GM12878 (cell line): ENCODE data around the gene LRP4. TPM values are rescaled to one million over a fixed set of nuclear protein-coding genes. Genes with fewer than 3 reads are reported as not detected.

Source experiments
- ATAC-seq: fragments of 200-7000 bp; cut with Tn5 transposase; 3 replicates; pipeline ENCODE4 v1.9.1; 2020; ENCODE audit warnings: mild to moderate bottlenecking, moderate library complexity
- BruUV-seq: library from RNA; stranded (reverse); fragments of 400-500 nt; replicated peaks from 2 replicates; lab custom pipeline; 2021; lab: Mats Ljungman, UMichigan
- CTCF ChIA-PET: fragments of 300-600 bp; sonication (Branson Sonifier 250); formaldehyde crosslinking; extraction: SDS; loops from one replicate; lab custom pipeline; 2021; ENCODE audit warnings: inconsistent platforms; lab: Yijun Ruan, JAX
- POLR2A ChIA-PET: fragments of 350-600 bp; formaldehyde crosslinking; extraction: SDS; loops from one replicate; lab custom pipeline; 2021; ENCODE audit warnings: inconsistent platforms; lab: Charles Lee
- RAD21 ChIA-PET: fragments of 300-600 bp; sonication (Branson Sonifier 250); formaldehyde crosslinking; loops from one replicate; lab custom pipeline; 2023; ENCODE audit warnings: antibody characterized with exemption; ENCODE audit not compliant: unreplicated experiment; lab: Charles Lee
- SMC1A ChIA-PET: fragments of 300-600 bp; sonication (Branson Sonifier 250); formaldehyde crosslinking; loops from one replicate; lab custom pipeline; 2023; ENCODE audit not compliant: unreplicated experiment, uncharacterized antibody; lab: Charles Lee
- DNase-seq: peaks from one replicate; pipeline ENCODE4 v3.0.0-alpha.2; 2011; ENCODE audit warnings: low read depth, low spot score
- FAIRE-seq: peaks from 3 replicates; lab custom pipeline; 2011; peaks lifted over from hg19 to GRCh38; lab: Jason Lieb, UNC
- H2AFZ ChIP-seq: 2 replicates; pipeline ENCODE4 v1.6.0; 2011; ENCODE audit warnings: low read depth, low read length, control low read depth; ENCODE audit not compliant: control insufficient read depth
- H3K27ac ChIP-seq: 2 replicates; pipeline ENCODE4 v1.5.1; 2011; ENCODE audit warnings: control low read depth; ENCODE audit not compliant: control insufficient read depth, insufficient read depth
- H3K27me3 ChIP-seq, 2 experiments: replicated peaks in 1 of 2; 2 replicates each; pipeline versions ENCODE4 v1.6.0 to v1.6.1; 2011; ENCODE audit warnings: low read length in 1 of 2; ENCODE audit not compliant: control insufficient read depth in 2 of 2, insufficient read depth in 2 of 2
- H3K36me3 ChIP-seq, 2 experiments: 2 replicates each; pipeline ENCODE4 v1.5.1; 2011; ENCODE audit warnings: low read length in 1 of 2; ENCODE audit not compliant: control insufficient read depth in 2 of 2, insufficient read depth in 2 of 2
- H3K4me1 ChIP-seq: 2 replicates; pipeline ENCODE4 v1.6.1; 2011; ENCODE audit warnings: mild to moderate bottlenecking, low read length, moderate library complexity, mixed read lengths; ENCODE audit not compliant: control insufficient read depth, insufficient read depth
- H3K4me2 ChIP-seq: 2 replicates; pipeline ENCODE4 v1.6.0; 2011; ENCODE audit warnings: control low read depth; ENCODE audit not compliant: control insufficient read depth, insufficient read depth
- H3K4me3 ChIP-seq: fragments of 200-600 bp; sonication (generic); 2 replicates; pipeline ENCODE4 v1.5.1; 2016
- H3K79me2 ChIP-seq: 2 replicates; pipeline ENCODE4 v1.6.0; 2011; ENCODE audit warnings: low read length; ENCODE audit not compliant: control insufficient read depth, insufficient read depth
- H3K9ac ChIP-seq: 2 replicates; pipeline ENCODE4 v1.8.0; 2011; ENCODE audit warnings: low read length, control low read depth, mixed read lengths; ENCODE audit not compliant: control insufficient read depth, insufficient read depth
- H3K9me3 ChIP-seq: replicated peaks from 3 replicates; pipeline ENCODE4 v1.5.1; 2011; ENCODE audit warnings: mild to moderate bottlenecking, low read length; ENCODE audit not compliant: control insufficient read depth, insufficient read depth
- H4K20me1 ChIP-seq: 2 replicates; pipeline ENCODE4 v1.6.0; 2011; ENCODE audit not compliant: control insufficient read depth, insufficient read depth
- BCL11A ChIP-seq: IDR thresholded peaks from 2 replicates; pipeline ENCODE4 v1.6.1; 2011; ENCODE audit warnings: low read depth, low read length
- CREB1 ChIP-seq: IDR thresholded peaks from 2 replicates; pipeline ENCODE4 v1.6.1; 2012; ENCODE audit warnings: low read depth, mild to moderate bottlenecking, inconsistent platforms
- EZH2 ChIP-seq: IDR thresholded peaks from 2 replicates; pipeline ENCODE4 v1.6.1; 2012; ENCODE audit warnings: low read depth, mild to moderate bottlenecking, control low read depth, inconsistent platforms, low read length, borderline replicate concordance; ENCODE audit not compliant: control insufficient read depth
- MEF2B ChIP-seq: fragments of 450-650 bp; IDR thresholded peaks from 2 replicates; pipeline ENCODE4 v1.6.1; 2018; ENCODE audit warnings: mild to moderate bottlenecking, moderate library complexity; ENCODE audit not compliant: partially characterized antibody, poor library complexity, severe bottlenecking
- NFIC ChIP-seq: IDR thresholded peaks from 2 replicates; pipeline ENCODE4 v1.6.1; 2012; ENCODE audit warnings: low read depth, mild to moderate bottlenecking, inconsistent platforms, low read length, moderate library complexity
- NR2C2 ChIP-seq: IDR thresholded peaks from 2 replicates; pipeline ENCODE4 v1.6.1; 2011; ENCODE audit warnings: borderline replicate concordance, low read depth; ENCODE audit not compliant: control insufficient read depth, insufficient read length
- PAX5 ChIP-seq: IDR thresholded peaks from 2 replicates; pipeline ENCODE4 v1.6.1; 2011; ENCODE audit warnings: low read depth, low read length, borderline replicate concordance
- TCF7 ChIP-seq: IDR thresholded peaks from 2 replicates; pipeline ENCODE4 v1.6.1; 2014; ENCODE audit warnings: antibody characterized with exemption, borderline replicate concordance
- ZNF384 ChIP-seq: IDR thresholded peaks from 2 replicates; pipeline ENCODE4 v1.6.1; 2012; ENCODE audit warnings: low read depth, mild to moderate bottlenecking, low read length, improper control_type of control experiment, borderline replicate concordance
- WGBS: methylation state at CpG from one replicate; pipeline ENCODE4 v1.1.6; 2016; ENCODE audit warnings: low lambda C conversion rate; ENCODE audit not compliant: insufficient replicate concordance, insufficient coverage; ENCODE audit errors: missing lambda C conversion rate; 5-methylcytosine and 5-hydroxymethylcytosine counted together
- in situ Hi-C: fragments of 300-500 bp; cut with MboI; formaldehyde crosslinking; loops from 9 replicates; pipeline ENCODE4 v1.14.3; 2018; ENCODE audit warnings: mixed read lengths
- intact Hi-C: fragments of 100-400 bp; cut with micrococcal nuclease; formaldehyde crosslinking; loops from one replicate; pipeline ENCODE4 v1.14.2; 2022; ENCODE audit not compliant: unreplicated experiment
- polyA plus RNA-seq, 11 experiments: library from polyadenylated mRNA; depleted of rRNA in 4 of 11; unstranded in 6 of 11; stranded (reverse) in 5 of 11; fragments of >200 nt; fragmentation: Nextera tagmentation in 4 of 11; fragmentation: Illumina TruSeq in 1 of 11; extraction: Ambion mirVana in 4 of 11; extraction: Trizol in 1 of 11; gene quantifications; 1 replicate in 1 of 11; 2 replicates in 10 of 11; pipeline versions ENCODE4 v1.2.1 to v1.2.3, GENCODE V29; 2011 to 2016; ENCODE audit warnings: inconsistent platforms in 2 of 11, missing spikeins in 2 of 11, low read depth in 1 of 11
- total RNA-seq, 4 experiments: library from RNA; depleted of rRNA in 3 of 4; stranded (reverse); fragments of >200 nt in 3 of 4; fragmentation: Illumina TruSeq in 1 of 4; extraction: Trizol in 1 of 4; gene quantifications; 2 replicates each; pipeline versions ENCODE4 v1.2.1 to v1.2.3, GENCODE V29; 2013 to 2021
- TF ChIP-seq, protein P1 (sequence below): fragments of 450-650 bp; IDR thresholded peaks from 2 replicates; pipeline ENCODE4 v1.6.1; 2016; ENCODE audit warnings: mild to moderate bottlenecking, moderate library complexity, borderline replicate concordance
- TF ChIP-seq, protein P2 (sequence below): IDR thresholded peaks from 2 replicates; pipeline ENCODE4 v1.6.1; 2011; ENCODE audit warnings: low read depth, low read length, improper control_type of control experiment, borderline replicate concordance
- TF ChIP-seq, protein P3 (sequence below), 3 experiments: IDR thresholded peaks in 2 of 3; conservative IDR thresholded peaks in 1 of 3; 2 replicates each; pipeline ENCODE4 v1.5.1; 2011; ENCODE audit warnings: low read depth in 3 of 3, low read length in 3 of 3, mild to moderate bottlenecking in 3 of 3, control low read depth in 2 of 3, moderate library complexity in 2 of 3, inconsistent platforms in 1 of 3, mixed read lengths in 1 of 3; ENCODE audit not compliant: control insufficient read depth in 2 of 3, insufficient read depth in 1 of 3; ENCODE audit errors: extremely low read depth in 1 of 3
- TF ChIP-seq, protein P4 (sequence below): IDR thresholded peaks from 2 replicates; pipeline ENCODE4 v1.6.1; 2012; ENCODE audit warnings: low read depth, low read length, improper control_type of control experiment

The LRP4 gene
- total and polyA plus RNA-seq, 10 of the 15 experiments (the other 5 are each of a cell fraction or from before 2014, with no cell fraction given), result under 0.01 to 0.06 (median 0.03) TPM; not detected in 6

DNA sequence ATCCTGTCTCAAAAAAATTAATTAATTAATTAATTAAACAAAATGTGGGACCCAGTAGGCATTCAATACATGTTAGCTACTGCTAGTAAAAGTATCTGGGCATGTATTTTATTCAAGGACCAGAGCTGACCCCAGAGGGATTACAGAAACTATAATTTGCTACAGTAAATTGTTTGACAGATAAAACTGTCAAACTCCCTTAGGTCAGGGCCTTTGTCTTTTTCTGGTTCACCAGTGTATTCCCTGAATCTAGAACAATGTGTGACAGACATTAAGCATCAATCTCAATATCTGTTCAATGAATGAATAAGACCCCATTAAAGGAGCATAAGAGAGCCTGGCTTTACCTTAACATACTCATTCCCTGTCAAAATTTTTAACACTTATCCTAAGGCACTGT is 78.2 kb downstream of the LRP4 start (continued):
- TF ChIP-seq, protein P1, sequence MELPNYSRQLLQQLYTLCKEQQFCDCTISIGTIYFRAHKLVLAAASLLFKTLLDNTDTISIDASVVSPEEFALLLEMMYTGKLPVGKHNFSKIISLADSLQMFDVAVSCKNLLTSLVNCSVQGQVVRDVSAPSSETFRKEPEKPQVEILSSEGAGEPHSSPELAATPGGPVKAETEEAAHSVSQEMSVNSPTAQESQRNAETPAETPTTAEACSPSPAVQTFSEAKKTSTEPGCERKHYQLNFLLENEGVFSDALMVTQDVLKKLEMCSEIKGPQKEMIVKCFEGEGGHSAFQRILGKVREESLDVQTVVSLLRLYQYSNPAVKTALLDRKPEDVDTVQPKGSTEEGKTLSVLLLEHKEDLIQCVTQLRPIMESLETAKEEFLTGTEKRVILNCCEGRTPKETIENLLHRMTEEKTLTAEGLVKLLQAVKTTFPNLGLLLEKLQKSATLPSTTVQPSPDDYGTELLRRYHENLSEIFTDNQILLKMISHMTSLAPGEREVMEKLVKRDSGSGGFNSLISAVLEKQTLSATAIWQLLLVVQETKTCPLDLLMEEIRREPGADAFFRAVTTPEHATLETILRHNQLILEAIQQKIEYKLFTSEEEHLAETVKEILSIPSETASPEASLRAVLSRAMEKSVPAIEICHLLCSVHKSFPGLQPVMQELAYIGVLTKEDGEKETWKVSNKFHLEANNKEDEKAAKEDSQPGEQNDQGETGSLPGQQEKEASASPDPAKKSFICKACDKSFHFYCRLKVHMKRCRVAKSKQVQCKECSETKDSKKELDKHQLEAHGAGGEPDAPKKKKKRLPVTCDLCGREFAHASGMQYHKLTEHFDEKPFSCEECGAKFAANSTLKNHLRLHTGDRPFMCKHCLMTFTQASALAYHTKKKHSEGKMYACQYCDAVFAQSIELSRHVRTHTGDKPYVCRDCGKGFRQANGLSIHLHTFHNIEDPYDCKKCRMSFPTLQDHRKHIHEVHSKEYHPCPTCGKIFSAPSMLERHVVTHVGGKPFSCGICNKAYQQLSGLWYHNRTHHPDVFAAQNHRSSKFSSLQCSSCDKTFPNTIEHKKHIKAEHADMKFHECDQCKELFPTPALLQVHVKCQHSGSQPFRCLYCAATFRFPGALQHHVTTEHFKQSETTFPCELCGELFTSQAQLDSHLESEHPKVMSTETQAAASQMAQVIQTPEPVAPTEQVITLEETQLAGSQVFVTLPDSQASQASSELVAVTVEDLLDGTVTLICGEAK, result no peak
- TF ChIP-seq NR2C2 (no peak), MEF2B (no peak), NFIC (no peak), ZNF384 (no peak), CREB1 (no peak)
- TF ChIP-seq, protein P2, sequence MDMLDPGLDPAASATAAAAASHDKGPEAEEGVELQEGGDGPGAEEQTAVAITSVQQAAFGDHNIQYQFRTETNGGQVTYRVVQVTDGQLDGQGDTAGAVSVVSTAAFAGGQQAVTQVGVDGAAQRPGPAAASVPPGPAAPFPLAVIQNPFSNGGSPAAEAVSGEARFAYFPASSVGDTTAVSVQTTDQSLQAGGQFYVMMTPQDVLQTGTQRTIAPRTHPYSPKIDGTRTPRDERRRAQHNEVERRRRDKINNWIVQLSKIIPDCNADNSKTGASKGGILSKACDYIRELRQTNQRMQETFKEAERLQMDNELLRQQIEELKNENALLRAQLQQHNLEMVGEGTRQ, result no peak

DNA sequence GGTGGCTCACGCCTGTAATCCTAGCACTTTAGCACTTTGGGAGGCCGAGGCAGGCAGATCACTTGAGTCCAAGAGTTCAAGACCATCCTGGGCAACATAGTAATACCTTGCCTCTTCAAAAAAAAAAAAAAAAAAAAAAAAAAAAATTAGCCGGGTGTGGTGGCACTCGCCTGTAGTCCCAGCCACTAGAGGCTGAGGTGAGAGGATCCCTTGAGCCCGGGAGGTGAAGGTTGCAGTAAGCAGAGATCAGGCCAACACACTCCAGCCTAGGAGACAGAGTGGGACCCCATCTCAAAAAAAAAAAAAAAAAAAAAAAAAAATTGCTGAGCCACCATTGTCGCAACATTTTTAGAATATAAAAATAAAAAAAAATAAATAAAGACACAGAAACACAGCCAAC is 79.8 kb downstream of the LRP4 start:
- Histone ChIP-seq H4K20me1 (no peaks in the 10 kb centered on the region), H2AFZ (no peak overlapping the region), H3K27ac (no peak overlapping the region), H3K9me3 (no peaks in the 10 kb centered on the region), H3K27me3 (no peaks in the 10 kb centered on the region), H3K36me3 (no peaks in the 10 kb centered on the region; a peak in 1 of 4 replicates), H3K4me1 (no peaks in the 10 kb centered on the region), H3K4me2 (no peak overlapping the region), H3K4me3 (no peak overlapping the region), H3K79me2 (peaks cover 88% of the 10 kb centered on the region), H3K9ac (no peak overlapping the region)
- SMC1A ChIA-PET, result no interaction called here
- WGBS, result 75% methylated on average over 5 of the region's 6 CpGs
- CTCF ChIA-PET, result no interaction called here
- RAD21 ChIA-PET, result no interaction called here
- no TSS peak for BruUV-seq
- DNase-seq, result no peak
- in situ Hi-C loops, result no loop called here
- POLR2A ChIA-PET, result no interaction called here
- no peak for FAIRE-seq
- no peak for TF ChIP-seq TCF7
- TF ChIP-seq BCL11A, result no peak
- TF ChIP-seq, protein P3, sequence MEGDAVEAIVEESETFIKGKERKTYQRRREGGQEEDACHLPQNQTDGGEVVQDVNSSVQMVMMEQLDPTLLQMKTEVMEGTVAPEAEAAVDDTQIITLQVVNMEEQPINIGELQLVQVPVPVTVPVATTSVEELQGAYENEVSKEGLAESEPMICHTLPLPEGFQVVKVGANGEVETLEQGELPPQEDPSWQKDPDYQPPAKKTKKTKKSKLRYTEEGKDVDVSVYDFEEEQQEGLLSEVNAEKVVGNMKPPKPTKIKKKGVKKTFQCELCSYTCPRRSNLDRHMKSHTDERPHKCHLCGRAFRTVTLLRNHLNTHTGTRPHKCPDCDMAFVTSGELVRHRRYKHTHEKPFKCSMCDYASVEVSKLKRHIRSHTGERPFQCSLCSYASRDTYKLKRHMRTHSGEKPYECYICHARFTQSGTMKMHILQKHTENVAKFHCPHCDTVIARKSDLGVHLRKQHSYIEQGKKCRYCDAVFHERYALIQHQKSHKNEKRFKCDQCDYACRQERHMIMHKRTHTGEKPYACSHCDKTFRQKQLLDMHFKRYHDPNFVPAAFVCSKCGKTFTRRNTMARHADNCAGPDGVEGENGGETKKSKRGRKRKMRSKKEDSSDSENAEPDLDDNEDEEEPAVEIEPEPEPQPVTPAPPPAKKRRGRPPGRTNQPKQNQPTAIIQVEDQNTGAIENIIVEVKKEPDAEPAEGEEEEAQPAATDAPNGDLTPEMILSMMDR (IDR thresholded peaks at IDR 0.05 in 2 of 3, conservative IDR thresholded peaks at IDR 0.05 in 1 of 3; ENCODE audit: control insufficient read depth in 2 of 3, extremely low read depth in 1 of 3, insufficient read depth in 1 of 3, low read depth in 3 of 3, low read length in 3 of 3), result no peak
- TF ChIP-seq, protein P4, sequence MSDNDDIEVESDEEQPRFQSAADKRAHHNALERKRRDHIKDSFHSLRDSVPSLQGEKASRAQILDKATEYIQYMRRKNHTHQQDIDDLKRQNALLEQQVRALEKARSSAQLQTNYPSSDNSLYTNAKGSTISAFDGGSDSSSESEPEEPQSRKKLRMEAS, result no peak
- TF ChIP-seq PAX5, result no peak
- no peak for TF ChIP-seq EZH2
- intact Hi-C loops, result no loop called here
- ATAC-seq, result no peak
